Choroid plexus epithelial cell (primary cell): Measurements from ENCODE around the gene DPP4.

ENCODE experiments used
- DNase-seq: peaks from one replicate; pipeline ENCODE4 v3.0.0-alpha.2; 2010; ENCODE audit warnings: low read depth
- H3K4me3 ChIP-seq: 2 replicates; pipeline ENCODE4 v1.5.1; 2011; ENCODE audit warnings: low read depth, mild to moderate bottlenecking, control low read depth, low read length, moderate library complexity
- CTCF ChIP-seq: conservative IDR thresholded peaks from 2 replicates; pipeline ENCODE4 v1.5.1; 2011; ENCODE audit warnings: low read depth, mild to moderate bottlenecking, control low read depth, inconsistent platforms, low read length, moderate library complexity

Gene DPP4

GRCh38 chr2:162074928-162075688 lies 1.1 kb upstream of the DPP4 start:
- TF ChIP-seq CTCF = no peak
- no peak for DNase-seq
- H3K4me3 ChIP-seq = no peak overlapping the region

- peak overlapping the region; percentile 63 for H3K4me3 ChIP-seq
- TF ChIP-seq CTCF = no peak
- no peak for DNase-seq
Measured at GRCh38 chr2:162074632-162074895, 549 bp upstream of the DPP4 start.

GRCh38 chr2:162072976-162073887 lies 783 bp downstream of the DPP4 start:
- no peak for DNase-seq
- H3K4me3 ChIP-seq = peak overlapping the region; percentile 63
- no peak for TF ChIP-seq CTCF

GRCh38 chr2:162072181-162072702 lies 1.8 kb downstream of the DPP4 start:
- no peak for TF ChIP-seq CTCF
- peak overlapping the region; percentile 12 for H3K4me3 ChIP-seq
- peak; percentile 85 for DNase-seq

GRCh38 chr2:162071001-162071400 lies 3.0 kb downstream of the DPP4 start:
- no peak overlapping the region for H3K4me3 ChIP-seq
- peak; percentile 53 for DNase-seq
- TF ChIP-seq CTCF = no peak

- TF ChIP-seq CTCF = no peak
- no peak overlapping the region for H3K4me3 ChIP-seq
- DNase-seq = no peak
Measured at GRCh38 chr2:162070228-162070936, 3.6 kb downstream of the DPP4 start.
